Measurements from ENCODE around the gene KCNB1. TPM values are rescaled to one million over a fixed set of nuclear protein-coding genes. Genes with fewer than 3 reads are reported as not detected.

KCNB1 gene
- total RNA-seq, 1 experiment from 2014 or later = 0.68 TPM

GRCh38 chr20:49505518-49505917 is 23.1 kb upstream of the KCNB1 start:
- no peak overlapping the region for H3K9ac ChIP-seq (ENCODE audit: extremely low read depth, insufficient read length, low read length)
- Mint-ChIP-seq H3K27me3 (ENCODE audit: low read depth) (no peaks in the 10 kb centered on the region), H3K4me1 (peaks cover 10 to 20% of the 10 kb centered on the region in 2 experiments), H3K9me3 (no peaks in the 10 kb centered on the region; a peak in 2 of 5 replicates), H3K36me3 (ENCODE audit: insufficient read depth in 1 of 3, low read depth in 3 of 3) (peaks cover 0 to 9% (median 2%) of the 10 kb centered on the region in 3 experiments; a peak in 4 of 7 replicates), H3K4me3 (no peak overlapping the region), H3K27ac (no peak overlapping the region)
- H3K18ac ChIP-seq (ENCODE audit: insufficient read length, low read depth, low read length) = no peak overlapping the region
- H2BK20ac ChIP-seq (ENCODE audit: low read depth, low read length, poor library complexity, severe bottlenecking) = no peak overlapping the region
- H4K8ac ChIP-seq (replicated peaks; ENCODE audit: insufficient read length, low read depth, low read length) = no peak overlapping the region
- H3K23ac ChIP-seq (ENCODE audit: insufficient read length, low read depth, low read length) = no peak overlapping the region
- no peak overlapping the region for H4K91ac ChIP-seq (ENCODE audit: insufficient read length, low read depth, low read length)
- no peak overlapping the region for H2AFZ ChIP-seq (ENCODE audit: low read length)
- no peaks in the 10 kb centered on the region for H3K4me1 ChIP-seq (ENCODE audit: insufficient read depth, low read length)
- no peaks in the 10 kb centered on the region for H4K20me1 ChIP-seq (ENCODE audit: control insufficient read depth, insufficient read depth, insufficient read length)
- no peak overlapping the region for H3K4ac ChIP-seq (ENCODE audit: low read depth, low read length)
- H2BK120ac ChIP-seq (ENCODE audit: low read depth, low read length, poor library complexity, severe bottlenecking) = no peak overlapping the region
- H3K23me2 ChIP-seq (ENCODE audit: insufficient read length, low read depth, low read length, poor library complexity, severe bottlenecking) = no peaks in the 10 kb centered on the region
- no peak overlapping the region for H2BK5ac ChIP-seq (ENCODE audit: insufficient read length, low read length)
- no peak overlapping the region for H2AK5ac ChIP-seq (ENCODE audit: insufficient read length, low read length)
- no peak for TF ChIP-seq CTCF (conservative IDR thresholded peaks at IDR 0.05)
- H2BK15ac ChIP-seq (ENCODE audit: low read depth, low read length) = no peak overlapping the region
- H3K79me2 ChIP-seq (ENCODE audit: insufficient read depth, low read length) = no peaks in the 10 kb centered on the region
- no peak overlapping the region for H3K27ac ChIP-seq (ENCODE audit: insufficient read length, low read depth, low read length)
- H3K4me2 ChIP-seq (ENCODE audit: insufficient read depth, insufficient read length, low read length) = no peak overlapping the region
- no peaks in the 10 kb centered on the region for H3K27me3 ChIP-seq (ENCODE audit: insufficient read depth, low read length)
- no peak overlapping the region for H3K14ac ChIP-seq (ENCODE audit: insufficient read depth, low read length)
- no peak overlapping the region for H2BK12ac ChIP-seq (ENCODE audit: insufficient read length, low read depth, low read length)
- H3K56ac ChIP-seq (ENCODE audit: insufficient read length, low read depth, low read length) = no peak overlapping the region
- no peak overlapping the region for H3T11ph ChIP-seq (ENCODE audit: low read length)
- peak; percentile 61 for DNase-seq
- H3K9me3 ChIP-seq (ENCODE audit: control insufficient read depth, low read depth, low read length) = no peaks in the 10 kb centered on the region
- H3K79me1 ChIP-seq (ENCODE audit: insufficient read depth, low read depth, low read length, poor library complexity, severe bottlenecking) = no peaks in the 10 kb centered on the region
- no CpG with 5 or more reads among the region's 9 CpGs for WGBS (ENCODE audit: extremely low coverage, insufficient read length, low lambda C conversion rate)
- H4K5ac ChIP-seq (ENCODE audit: insufficient read length, low read depth, low read length) = no peak overlapping the region

All from H9 (cell line).